Stimulated activated CD8-positive, alpha-beta memory T cell treated with anti-CD3 and anti-CD28 coated beads, Interleukin-7, amount 100 ng/mL, for 1 hour (primary cell): ENCODE measurements around the gene TRAPPC5.
"Not testable (repeated sequence)": the region's sequence is repeated elsewhere in the genome, so short reads cannot be mapped to it uniquely, and the experiment has no call there.

Source experiments
- DNase-seq, 2 donors: peaks; one replicate each; pipeline ENCODE4 v3.0.0-alpha.2; 2020; ENCODE audit warnings: low read depth in 2 of 2

Gene TRAPPC5

DNA sequence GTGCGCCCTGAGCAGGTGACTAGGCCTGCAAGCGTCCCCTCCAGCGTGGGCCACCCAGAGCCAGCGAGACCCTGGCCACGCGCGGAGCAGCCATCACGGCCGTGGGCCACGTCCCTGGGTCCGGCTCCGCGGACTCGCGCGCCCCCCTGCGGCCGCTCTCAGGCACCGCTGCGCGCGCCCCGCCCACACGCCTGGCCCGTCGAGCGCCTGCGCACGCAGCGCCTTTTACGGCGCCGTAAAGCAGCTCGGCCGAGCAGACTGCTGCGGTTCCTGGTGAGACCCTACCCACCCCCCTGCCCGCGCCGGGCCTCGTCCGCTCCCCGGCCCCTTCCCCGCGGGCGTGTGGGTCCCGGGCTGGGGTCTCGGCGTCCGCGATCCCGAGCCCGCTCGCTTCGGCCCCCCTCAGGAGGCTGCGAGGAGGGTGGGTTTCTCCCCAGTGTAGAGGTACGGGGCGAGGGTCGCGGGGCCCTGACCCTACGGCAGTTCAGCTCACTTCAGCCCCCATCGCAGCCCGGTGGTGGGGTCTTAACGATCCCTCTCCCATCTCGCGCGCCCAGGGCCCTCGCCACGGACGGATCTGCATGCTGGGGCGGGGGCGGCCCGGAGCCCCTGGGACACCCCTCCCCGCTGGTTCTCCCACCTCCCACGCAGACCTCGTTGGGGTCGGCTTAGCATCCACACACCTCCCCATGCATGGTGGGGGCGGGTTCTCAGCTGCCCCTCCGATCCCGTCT, at the start of gene TRAPPC5:
TRAPPC5 (plus strand) TSS at position 228 of the 734 bp plus-strand sequence. CDS start 1,421 bp downstream, outside the sequence.
- DNase-seq, result peak; percentile 75 to 76

DNA sequence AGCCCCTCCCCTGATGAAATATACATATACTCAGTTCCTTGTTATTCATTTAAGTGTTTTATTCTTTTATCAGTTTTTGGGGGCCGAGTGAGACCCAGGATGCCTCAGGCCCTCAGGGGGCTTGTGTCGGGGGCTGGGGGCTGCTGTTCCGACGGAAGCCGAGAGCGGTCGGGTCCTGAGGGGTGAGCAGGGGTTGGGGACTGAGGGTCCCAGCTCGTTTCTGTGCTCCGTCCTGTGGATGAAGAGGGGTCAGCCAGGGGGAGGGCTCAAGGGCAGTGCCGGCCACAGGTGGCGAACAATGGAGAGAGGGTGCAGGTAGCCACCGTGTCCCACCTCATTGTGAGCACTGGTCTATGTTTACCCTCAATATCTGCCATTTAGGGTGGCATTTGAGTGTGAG, 49.1 kb upstream of the TRAPPC5 start:
- DNase-seq, result no peak

DNA sequence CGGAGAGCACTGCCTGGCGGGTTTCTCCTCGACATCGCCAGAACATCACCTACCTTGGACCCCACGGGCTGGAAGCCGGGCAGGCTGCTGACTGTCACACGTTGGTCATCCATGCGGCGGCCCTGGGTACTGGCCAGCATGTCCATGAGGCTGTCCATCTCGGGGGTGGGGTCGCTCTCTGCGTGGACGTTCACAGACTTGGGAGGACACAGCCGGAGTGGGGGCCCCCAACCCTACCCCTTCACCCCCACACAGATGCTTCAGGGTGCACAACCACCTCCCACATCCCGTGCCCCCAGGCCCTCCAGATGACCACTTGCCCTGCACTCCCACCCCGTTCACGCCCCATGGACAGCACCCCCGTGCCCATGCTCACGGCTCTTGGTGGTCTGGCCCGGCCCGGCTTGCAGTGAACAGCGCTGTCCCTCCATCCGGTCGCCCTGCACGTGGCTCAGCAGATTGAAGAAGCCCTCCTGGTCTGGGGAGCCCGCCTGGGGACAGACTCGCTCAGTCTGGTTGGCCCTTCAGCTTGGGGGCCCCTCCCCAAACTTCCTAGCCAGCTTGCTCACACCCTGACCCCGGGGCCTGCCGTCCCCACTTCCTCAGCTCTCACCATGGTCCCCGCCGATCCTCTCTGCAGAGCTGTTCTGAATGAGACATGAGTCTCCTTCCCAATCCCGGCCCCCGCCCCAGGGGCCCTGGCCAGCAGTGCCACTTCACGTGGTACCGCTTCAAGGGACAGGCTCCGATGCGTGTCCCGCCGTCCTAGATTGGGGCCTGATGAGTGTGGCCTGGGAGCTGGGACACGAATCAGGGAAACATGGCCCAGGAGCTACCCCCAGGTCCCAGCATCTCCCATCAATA, 48.1 kb upstream of the TRAPPC5 start:
- DNase-seq, result no peak

DNA sequence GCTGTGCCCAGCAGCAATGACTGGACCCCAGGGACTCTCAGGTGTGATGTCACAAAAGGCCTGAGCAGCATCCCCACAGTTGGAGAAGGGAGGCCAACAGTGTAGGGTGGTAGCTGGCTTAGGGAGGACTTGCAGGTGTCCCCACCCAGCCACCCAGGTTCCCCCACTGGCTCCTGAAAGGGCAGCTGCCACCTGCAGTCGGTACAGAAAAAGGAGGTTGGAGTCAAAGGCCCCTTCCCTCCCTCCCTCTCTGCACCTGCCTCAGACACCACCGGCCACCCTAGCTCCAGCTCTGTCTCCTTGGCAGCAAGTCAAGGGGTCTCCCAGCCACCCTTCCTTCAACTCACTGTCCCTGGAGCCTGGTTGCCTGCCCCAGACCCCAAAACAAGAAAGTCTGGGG, 46.9 kb upstream of the TRAPPC5 start, which contains the start of gene PCP2:
PCP2 (minus strand) TSS at position 22 of the 400 bp plus-strand sequence. CDS start 262 bp downstream, outside the sequence.
- DNase-seq, result no peak

DNA sequence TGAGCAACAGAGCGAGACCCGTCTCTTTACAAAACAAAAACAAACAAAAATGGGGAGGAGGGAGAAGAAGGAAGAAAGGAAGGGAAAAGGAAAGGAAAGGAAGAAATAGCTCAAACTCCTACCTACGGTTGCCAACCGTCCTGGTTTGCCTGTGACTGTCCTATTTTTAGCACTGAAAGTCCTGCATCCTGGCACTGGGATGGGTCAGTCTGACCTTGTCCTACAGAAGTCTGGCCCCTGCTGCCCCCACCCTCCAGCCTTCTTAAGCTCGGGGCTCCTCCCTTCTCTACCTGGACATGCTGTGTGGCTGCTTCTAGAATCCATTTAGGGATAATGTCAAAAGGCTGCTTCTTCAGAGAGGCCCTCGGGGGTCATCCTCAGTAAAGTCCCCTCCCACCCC, 45.0 kb upstream of the TRAPPC5 start:
- no peak for DNase-seq

DNA sequence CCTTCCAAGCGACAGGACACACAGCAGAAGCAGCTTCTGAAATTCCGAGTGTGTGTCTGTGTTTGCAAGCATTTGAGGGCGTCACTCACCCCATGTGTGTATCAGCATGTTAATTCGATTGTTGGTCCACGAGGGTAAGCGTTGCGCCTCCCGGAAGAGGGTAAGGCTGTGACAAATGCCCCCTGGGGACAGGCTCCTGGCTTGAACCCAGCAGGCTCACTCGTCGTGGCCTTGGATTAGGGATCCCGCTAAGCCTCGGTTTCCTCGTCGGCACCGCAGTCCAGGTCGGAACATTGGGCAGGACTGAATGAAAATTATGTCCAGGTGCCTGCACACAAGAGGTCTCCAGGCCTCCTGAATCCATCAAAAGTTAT, 44.3 kb upstream of the TRAPPC5 start:
- no peak for DNase-seq

DNA sequence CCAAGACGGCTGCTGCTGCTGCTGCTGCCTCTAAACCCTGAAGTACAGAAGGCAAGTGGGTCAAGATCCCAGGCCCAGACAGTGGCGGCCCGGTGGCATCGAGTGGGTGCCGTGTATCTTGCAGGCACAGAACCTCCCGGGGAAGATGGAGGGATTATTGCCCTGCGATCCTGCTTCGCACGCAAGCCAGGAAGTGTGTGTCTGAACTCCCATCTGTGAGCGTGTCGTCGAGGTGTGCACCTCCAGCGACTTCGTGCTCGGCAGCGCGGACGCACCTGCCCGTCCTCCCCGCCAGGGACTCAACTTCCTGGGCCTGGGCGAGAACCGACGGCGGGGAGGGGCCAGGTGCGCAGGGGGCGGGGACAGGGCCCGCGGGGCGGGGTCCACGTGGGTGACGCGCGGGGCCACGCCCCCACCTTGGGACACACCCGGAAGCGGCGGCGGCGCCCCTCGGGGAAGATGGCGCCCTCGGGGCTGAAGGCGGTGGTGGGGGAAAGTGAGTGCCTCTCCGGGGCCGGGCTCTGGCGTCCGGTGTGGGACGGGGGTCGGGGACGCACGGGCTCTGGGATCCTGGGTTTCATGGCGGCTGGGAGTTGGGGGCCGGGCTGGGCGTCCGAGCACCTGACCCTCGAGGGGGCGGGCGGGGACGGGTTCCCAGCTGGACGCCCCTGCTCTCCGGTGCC, 43.8 kb upstream of the TRAPPC5 start, which contains the start of gene STXBP2:
STXBP2 (plus strand) TSS at position 420 of the 683 bp plus-strand sequence; CDS start at position 460, 40 bp downstream.
- peak; percentile 89 for DNase-seq

DNA sequence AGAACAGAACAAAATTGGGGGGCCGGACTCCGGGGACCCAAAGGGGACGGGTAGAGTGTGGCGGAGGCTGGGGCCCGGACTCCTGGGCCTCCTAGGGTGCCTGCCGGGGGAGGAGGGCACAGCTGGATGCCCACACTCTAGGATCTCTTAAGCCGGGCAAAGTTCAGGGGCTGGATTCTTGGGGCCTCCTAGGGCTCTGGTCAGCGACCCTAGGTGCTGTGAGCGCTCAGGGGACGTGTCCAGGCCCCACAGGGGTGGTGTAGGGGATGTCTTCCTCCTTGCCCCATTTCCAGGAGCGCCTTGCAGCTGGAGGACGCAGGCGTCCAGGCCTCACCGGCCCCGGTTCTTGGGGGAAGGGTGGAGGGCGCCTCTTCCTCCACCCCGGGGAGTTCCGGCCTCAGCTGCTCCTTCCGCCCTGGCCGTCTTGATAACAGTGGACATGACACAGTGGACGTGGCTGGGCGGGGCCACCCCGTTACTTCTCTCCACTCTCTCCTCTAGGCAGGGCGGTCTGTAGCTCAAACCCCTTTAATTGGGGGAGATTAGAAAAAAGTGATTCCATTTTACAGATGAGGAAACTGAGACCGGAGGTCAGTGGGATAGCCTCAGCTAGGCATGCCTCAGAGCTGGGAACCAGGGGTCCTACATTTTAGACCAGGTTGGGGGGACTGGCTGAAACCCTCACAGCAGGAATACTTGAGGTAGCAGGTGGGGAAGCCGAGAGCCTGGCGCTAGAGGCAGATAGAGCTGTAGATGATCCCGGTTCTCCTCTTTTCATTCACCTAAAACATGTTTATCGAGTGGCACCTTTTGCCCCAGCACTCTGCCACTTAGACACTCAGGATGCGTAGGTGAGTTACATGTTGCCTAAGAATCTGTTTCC, 43.0 kb upstream of the TRAPPC5 start:
- DNase-seq, result no peak

DNA sequence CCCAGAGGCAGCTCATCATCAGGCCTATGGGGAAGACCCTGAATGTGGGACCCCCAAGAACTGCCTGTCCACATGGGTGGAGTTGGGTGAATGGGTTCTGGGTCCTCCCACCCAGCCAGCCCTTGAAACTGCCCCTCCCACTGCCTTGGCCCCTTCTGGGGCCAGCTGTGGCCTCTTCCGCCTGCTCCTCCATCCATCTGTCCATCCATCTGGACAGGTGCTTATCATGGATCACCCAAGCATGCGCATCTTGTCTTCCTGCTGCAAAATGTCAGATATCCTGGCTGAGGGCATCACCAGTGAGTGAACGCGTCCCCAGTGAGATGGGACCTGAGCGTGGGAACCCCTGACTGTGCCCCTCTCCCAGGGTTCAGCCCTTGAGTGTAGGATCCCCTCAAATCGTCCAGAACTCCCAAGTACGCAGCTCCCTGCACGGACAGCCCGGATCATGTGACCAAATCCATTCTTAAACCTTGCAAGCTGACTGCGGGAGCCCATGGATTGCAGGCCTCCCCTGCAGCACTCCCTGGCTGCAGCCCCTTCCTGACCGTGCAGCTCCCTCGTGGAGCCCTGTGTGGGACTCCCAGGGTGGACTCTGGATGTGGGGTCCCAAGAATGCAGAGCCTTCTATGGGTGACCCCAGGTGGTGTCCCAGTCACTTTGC, 41.7 kb upstream of the TRAPPC5 start:
- DNase-seq, result no peak

DNA sequence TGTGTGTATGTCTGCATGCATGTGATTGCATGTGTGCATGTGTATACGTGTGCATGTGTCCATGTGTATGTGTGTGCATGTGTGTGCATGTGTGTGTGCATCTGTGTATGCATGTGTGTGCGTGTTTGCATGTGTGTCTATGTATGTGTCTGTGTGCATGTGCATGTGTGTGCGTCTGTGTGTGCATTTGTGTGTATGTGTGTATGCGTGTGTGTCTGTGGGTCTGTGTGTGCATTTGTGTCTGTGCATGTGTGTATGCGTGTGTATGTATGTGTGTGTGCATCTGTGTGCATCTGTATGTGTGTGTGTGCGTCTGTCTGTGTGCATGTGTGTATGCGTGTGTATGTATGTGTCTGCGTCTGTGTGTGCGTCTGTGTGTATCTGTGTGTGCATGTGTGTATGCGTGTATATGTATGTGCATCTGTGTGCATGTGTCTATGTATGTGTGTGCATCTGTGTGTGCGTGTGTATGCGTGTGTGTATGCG, 40.7 kb upstream of the TRAPPC5 start:
- DNase-seq, result no peak

DNA sequence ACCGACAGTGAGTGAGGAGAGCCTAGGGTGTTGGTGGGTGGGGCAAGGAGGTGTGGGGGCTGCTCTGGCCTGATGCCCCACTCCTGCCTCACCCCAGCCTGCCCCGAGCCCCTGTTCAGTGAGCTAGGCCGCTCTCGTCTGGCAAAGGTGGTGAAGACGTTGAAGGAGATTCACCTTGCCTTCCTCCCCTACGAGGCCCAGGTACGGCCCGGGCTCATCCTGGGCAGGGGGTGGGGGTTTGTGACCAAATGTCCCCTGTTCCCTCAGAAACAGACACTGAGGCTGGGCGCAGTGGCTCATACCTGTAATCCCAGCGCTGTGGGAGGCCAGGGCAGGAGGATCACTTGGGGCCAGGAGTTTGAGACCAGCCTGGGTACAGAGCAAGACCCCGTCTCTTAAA, 39.8 kb upstream of the TRAPPC5 start:
- no peak for DNase-seq

DNA sequence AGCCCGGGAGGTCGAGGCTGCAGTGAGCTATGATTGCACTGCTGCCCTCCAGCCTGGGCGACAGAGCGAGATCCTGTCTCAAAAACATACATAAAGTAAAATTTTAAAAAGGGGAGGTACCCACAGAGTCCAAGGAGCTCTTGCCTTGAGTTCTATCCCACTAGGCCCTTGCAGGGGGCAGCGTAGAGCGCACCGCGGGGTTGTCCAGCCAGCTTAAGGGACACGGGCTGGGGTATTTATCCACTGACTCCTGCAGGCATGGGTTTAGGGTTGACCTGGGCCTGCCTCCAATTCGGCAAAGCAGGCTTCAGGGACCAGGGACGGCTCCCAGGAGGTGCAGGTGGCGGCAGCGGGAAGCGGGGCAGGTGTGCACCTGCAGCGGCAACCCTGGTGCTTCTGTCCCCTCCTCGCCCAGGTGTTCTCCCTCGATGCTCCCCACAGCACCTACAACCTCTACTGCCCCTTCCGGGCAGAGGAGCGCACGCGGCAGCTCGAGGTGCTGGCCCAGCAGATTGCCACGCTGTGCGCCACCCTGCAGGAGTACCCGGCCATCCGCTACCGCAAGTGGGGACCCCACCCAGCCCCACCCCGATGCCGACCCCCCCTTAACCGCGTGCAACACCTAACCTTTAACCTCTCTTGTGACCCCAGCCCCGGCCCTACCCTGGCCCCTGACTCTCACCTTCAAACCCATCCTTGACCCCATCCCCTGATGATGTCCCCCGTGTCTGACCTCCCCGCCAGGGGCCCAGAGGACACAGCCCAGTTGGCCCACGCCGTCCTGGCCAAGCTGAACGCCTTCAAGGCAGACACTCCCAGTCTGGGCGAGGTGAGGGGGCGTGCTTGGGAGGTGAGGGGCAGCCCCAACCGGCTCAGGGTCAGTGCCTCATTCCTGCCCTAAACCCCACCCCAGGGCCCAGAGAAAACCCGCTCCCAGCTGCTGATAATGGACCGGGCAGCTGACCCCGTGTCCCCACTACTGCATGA, 39.0 kb upstream of the TRAPPC5 start:
- no peak for DNase-seq

DNA sequence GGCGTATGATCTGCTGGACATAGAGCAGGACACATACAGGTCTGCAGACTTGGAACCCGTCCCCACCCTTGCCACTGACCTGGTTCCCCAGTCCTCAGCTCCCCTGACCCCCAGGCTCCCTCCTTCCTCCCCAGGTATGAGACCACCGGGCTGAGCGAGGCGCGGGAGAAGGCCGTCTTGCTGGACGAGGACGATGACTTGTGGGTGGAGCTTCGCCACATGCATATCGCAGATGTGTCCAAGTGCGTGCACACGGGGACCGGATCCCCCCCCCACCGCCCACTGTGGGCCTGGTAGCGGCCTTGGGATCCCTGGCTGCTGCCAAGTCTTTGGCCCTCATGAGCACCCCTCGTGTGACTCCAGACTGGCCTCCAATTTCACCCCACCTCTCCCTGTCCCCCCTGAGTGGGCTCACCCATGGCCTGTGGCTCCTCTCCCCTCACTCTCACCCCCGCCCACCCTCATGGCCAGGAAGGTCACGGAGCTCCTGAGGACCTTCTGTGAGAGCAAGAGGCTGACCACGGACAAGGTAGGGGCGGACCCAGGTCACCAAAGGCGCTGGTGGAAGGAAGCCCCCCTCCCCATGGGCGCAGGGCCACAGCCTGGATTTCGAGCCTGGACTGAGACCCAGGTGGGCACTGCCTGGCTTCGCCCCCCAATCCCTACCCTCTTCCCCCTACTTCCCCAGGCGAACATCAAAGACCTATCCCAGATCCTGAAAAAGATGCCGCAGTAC, 38.2 kb upstream of the TRAPPC5 start:
- DNase-seq, result no peak

DNA sequence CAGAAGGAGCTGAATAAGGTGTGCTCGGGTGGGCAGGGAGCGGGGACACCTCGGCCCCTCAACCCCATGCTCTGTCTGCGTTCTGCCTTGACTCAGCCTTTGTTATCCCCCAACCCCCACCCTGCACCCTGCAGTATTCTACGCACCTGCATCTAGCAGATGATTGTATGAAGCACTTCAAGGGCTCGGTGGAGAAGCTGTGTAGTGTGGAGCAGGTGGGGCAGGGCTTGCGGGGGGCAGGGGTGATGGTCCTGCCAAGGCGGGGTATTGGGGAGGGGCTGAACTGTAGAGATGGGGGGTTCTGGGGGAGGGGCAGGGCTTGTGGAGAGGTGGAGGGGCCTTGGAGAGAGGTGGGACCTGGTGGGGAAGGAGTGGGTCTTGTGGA, 37.6 kb upstream of the TRAPPC5 start:
- no peak for DNase-seq

DNA sequence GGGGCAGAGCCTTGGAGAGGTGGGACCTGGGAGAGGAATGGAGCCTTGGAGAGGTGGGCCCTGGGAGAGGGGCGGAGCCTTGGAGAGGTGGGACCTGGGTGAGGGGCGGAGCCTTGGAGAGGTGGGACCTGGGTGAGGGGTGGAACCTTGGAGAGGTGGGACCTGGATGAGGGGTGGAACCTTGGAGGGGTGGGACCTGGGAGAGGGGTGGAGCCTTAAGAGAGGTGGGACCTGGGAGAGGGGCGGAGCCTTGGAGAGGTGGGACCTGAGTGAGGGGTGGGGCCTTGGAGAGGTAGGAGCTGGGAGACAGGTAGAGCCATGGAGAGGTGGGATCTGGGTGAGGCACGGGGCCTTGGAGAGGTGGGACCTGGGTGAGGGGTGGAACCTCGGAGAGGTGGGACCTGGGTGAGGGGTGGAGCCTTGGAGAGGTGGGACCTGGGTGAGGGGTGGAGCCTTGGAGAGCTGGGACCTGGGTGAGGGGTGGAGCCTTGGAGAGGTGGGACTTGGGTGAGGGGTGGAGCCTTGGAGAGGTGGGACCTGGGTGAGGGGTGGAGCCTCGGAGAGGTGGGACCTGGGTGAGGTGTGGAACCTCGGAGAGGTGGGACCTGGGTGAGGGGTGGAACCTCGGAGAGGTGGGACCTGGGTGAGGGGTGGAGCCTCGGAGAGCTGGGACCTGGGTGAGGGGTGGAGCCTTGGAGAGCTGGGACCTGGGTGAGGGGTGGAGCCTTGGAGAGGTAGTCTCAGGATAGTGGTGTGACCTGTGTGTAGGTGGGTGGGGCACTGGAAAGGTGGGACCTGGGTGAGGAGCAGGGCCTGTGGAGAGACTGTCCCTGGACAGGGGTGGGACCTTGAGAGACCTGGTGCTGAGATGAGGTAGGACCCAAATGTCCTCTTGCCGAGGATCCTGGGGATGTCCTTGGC, 36.7 kb upstream of the TRAPPC5 start:
- not testable (repeated sequence) for DNase-seq

DNA sequence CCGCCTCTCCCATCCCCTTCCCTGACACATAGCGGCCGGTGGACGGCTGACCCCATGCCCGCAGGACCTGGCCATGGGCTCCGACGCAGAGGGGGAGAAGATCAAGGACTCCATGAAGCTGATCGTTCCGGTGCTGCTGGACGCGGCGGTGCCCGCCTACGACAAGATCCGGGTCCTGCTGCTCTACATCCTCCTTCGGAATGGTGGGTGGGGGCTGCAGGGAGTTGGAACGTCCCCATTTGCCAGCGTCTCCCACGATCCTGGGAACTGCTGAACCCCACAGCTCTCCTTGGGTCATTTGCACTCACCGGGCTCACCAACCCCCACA, 36.1 kb upstream of the TRAPPC5 start:
- DNase-seq, result no peak

DNA sequence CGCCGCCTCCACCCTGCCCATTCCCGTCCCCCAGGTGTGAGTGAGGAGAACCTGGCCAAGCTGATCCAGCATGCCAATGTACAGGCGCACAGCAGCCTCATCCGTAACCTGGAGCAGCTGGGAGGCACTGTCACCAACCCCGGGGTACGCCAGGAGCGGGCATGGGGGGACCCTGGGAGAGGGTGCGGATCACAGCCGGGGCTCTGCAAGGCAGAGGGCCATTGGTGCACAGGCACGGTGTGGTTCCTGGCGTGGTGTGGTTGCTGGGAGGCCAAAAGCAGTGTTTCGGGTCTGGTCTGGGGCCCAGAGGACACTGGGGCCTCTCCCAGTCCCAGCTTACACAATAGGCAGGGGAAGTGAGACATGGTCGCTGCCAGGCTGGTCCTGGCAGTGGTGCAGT, 35.5 kb upstream of the TRAPPC5 start:
- no peak for DNase-seq
